ENCODE data around the gene RNF215. TPM values are rescaled to one million over a fixed set of nuclear protein-coding genes. Genes with fewer than 3 reads are reported as not detected.

The RNF215 gene
- 0.75 and 2.5 TPM in 2 replicates for polyA plus RNA-seq

GRCh38 chr22:30386960-30387827 is at the start of gene RNF215:
Gene RNF215, minus strand, starts transcription at chr22:30387411. Its CDS starts 98 bp downstream, at chr22:30387313.

GRCh38 chr22:30425616-30426387 is 38.6 kb upstream of the RNF215 start, which contains the start of gene MTFP1:
Gene MTFP1, plus strand, starts transcription at chr22:30425768. Its CDS starts 112 bp downstream, at chr22:30425880.

GRCh38 chr22:30396871-30397655 is 9.9 kb upstream of the RNF215 start, which contains the start of gene SEC14L2:
Gene SEC14L2, plus strand, starts transcription at chr22:30397018. Its CDS starts 99 bp downstream, at chr22:30397117.

GRCh38 chr22:30356449-30357235 is 30.6 kb downstream of the RNF215 start, which contains the start of the genes CCDC157 and SF3A1:
Gene CCDC157, plus strand, starts transcription at chr22:30357007. Its CDS starts 8,994 bp downstream, at chr22:30366001.
Gene SF3A1, minus strand, starts transcription at chr22:30356894. Its CDS starts 102 bp downstream, at chr22:30356792.

Other genes starting within 250 kb of the RNF215 start
- gene LIF, start 140.7 kb downstream of the RNF215 start, polyA plus RNA-seq: not detected in 2 replicates
- not detected in 2 replicates for gene OSM, start 120.6 kb downstream of the RNF215 start, polyA plus RNA-seq
- 2.2 and 3.3 TPM in 2 replicates for gene CASTOR1, start 97.9 kb downstream of the RNF215 start, polyA plus RNA-seq
- gene TBC1D10A, start 60.5 kb downstream of the RNF215 start, polyA plus RNA-seq: 0.78 and 1.1 TPM in 2 replicates
- gene SF3A1, start 30.5 kb downstream of the RNF215 start, polyA plus RNA-seq: 13.3 and 17.2 TPM in 2 replicates
- gene CCDC157, start 30.4 kb downstream of the RNF215 start, polyA plus RNA-seq: 0.73 and 1.6 TPM in 2 replicates
- gene SEC14L2, start 9.6 kb upstream of the RNF215 start, polyA plus RNA-seq: 1.5 TPM in 1 of 2 replicates, not detected in the other
- gene MTFP1, start 38.4 kb upstream of the RNF215 start, polyA plus RNA-seq: 1.9 and 5.8 TPM in 2 replicates
- not detected in 2 replicates for gene SEC14L3, start 84.6 kb upstream of the RNF215 start, polyA plus RNA-seq
- not detected in 2 replicates for gene SEC14L4, start 118.3 kb upstream of the RNF215 start, polyA plus RNA-seq
- 0.90 and 1.4 TPM in 2 replicates for gene SEC14L6, start 159.3 kb upstream of the RNF215 start, polyA plus RNA-seq
- gene GAL3ST1, start 187.3 kb upstream of the RNF215 start, polyA plus RNA-seq: 0.15 TPM in 1 of 2 replicates, not detected in the other
- gene PES1, start 204.5 kb upstream of the RNF215 start, polyA plus RNA-seq: 7.2 and 10.3 TPM in 2 replicates
- gene TCN2, start 219.8 kb upstream of the RNF215 start, polyA plus RNA-seq: 1.4 and 5.3 TPM in 2 replicates
- 3.1 and 3.6 TPM in 2 replicates for gene SLC35E4, start 248.4 kb upstream of the RNF215 start, polyA plus RNA-seq

Data from Purkinje cell (primary cell).